ENCODE results near the gene PRCP.

DNA sequence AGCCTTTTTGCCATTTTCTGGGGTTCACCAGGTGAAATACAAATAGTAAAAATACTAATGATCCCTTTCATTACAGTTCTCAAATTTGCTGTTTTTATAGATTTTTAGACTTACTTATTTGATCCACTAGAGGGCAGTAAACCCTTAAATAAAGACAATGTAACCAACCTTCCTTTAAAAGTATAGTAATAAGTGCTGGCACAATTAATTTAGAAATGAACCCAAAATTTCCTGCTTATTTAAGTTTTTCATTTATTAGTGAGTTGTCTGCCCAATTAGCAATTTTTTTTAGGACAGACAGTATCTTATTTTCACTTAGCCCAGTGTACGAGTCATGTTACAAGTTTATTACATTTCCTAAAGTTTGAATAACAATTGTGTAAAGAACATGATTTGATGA lies 6.0 kb upstream of the PRCP start:
- TF ChIP-seq, protein P1, sequence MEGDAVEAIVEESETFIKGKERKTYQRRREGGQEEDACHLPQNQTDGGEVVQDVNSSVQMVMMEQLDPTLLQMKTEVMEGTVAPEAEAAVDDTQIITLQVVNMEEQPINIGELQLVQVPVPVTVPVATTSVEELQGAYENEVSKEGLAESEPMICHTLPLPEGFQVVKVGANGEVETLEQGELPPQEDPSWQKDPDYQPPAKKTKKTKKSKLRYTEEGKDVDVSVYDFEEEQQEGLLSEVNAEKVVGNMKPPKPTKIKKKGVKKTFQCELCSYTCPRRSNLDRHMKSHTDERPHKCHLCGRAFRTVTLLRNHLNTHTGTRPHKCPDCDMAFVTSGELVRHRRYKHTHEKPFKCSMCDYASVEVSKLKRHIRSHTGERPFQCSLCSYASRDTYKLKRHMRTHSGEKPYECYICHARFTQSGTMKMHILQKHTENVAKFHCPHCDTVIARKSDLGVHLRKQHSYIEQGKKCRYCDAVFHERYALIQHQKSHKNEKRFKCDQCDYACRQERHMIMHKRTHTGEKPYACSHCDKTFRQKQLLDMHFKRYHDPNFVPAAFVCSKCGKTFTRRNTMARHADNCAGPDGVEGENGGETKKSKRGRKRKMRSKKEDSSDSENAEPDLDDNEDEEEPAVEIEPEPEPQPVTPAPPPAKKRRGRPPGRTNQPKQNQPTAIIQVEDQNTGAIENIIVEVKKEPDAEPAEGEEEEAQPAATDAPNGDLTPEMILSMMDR (IDR thresholded peaks at IDR 0.05), result peak; percentile 71
- TF ChIP-seq, protein P2, sequence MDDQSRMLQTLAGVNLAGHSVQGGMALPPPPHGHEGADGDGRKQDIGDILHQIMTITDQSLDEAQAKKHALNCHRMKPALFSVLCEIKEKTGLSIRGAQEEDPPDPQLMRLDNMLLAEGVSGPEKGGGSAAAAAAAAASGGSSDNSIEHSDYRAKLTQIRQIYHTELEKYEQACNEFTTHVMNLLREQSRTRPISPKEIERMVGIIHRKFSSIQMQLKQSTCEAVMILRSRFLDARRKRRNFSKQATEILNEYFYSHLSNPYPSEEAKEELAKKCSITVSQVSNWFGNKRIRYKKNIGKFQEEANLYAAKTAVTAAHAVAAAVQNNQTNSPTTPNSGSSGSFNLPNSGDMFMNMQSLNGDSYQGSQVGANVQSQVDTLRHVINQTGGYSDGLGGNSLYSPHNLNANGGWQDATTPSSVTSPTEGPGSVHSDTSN (IDR thresholded peaks at IDR 0.05), result no peak
- TF ChIP-seq TAF1 (IDR thresholded peaks at IDR 0.05; ENCODE audit: borderline replicate concordance, low read depth, low read length) (no peak), SMC3 (IDR thresholded peaks at IDR 0.05; ENCODE audit: low read depth, low read length) (peak; percentile 47)

Data from SK-N-SH (cell line).